Sciatic nerve (tissue), 2 donors: ENCODE data around the gene XXYLT1. TPM values are rescaled to one million over a fixed set of nuclear protein-coding genes. Genes with fewer than 3 reads are reported as not detected.
"Not testable (repeated sequence)": the region's sequence is repeated elsewhere in the genome, so short reads cannot be mapped to it uniquely, and the experiment has no call there.

Source experiments
- ATAC-seq: fragments of 200-7000 bp; cut with Tn5 transposase; one replicate; pipeline ENCODE4 v1.9.1; 2020; ENCODE audit warnings: mild to moderate bottlenecking, moderate library complexity
- DNase-seq: peaks from one replicate; pipeline ENCODE4 v3.0.0-alpha.2; 2020; ENCODE audit warnings: low spot score
- intact Hi-C: fragments of 100-400 bp; cut with DNase I; formaldehyde crosslinking; loops from one replicate; pipeline ENCODE4 v1.14.2; 2022
- total RNA-seq: library from RNA; stranded (reverse); fragmentation: NEBNext Ultra II Directional; extraction: Animal tissue kit (Norgen Biotek cat#: 25700); gene quantifications from one replicate; pipeline ENCODE4 v1.2.1, GENCODE V29; 2021
- donor health status: DM: no; HTN: no; CAD: no.
- donor health status: DM: no; HTN: no; CAD: no.

Gene XXYLT1
- total RNA-seq, 1 donor from 2014 or later, result 11.0 TPM

DNA sequence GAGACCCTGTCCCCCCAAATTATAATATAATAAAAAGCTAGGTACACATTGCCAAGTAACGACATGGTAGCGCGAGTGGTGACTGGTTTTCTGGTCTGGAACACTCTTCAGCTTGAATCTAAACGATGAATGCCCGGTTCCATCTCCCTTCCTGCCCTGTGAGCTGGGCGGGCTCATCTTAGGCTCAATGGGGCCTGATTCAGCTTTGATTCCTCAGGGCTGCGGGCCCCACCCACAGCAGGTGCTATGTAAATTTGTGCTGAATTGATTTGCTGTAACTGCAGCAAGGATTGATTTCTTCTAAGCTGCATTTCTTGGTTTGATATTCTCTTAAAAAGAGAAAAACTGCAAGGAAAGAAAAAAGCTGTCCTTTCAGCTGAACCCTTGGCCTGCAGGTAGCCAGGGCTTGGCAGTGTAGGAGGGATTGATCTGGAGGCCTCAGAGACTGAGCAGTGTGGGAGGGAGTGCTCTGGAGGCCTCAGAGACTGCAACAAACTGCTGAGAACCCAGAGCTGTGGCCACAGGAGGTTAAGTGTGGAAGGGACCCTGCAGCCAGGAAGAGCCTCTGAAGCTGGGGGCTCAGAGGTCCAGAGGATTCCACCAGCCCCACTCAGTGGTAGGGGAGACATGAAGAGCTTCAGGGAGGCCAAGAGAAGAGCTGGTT, 231.6 kb downstream of the XXYLT1 start:
- no peak for ATAC-seq
- DNase-seq, result peak; percentile 19
- intact Hi-C loops, result no loop called here

DNA sequence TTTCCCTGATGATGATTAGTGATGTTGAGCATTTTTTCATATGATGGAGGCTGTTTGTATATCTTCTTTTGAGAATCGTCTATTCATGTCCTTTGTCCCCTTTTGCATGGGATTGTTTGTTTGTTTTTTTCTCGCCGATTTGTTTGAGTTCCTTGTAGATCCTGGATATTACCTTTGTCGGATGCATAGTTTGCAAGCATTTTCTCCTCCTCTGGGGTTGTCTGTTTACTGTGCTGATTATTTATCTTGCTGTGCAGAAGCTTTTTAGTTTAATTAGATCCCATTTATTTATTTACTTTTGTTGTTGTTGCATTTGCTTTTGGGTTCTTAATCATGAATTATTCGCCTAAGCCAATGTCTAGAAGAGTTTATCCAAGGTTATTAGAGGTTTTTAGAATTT, 232.8 kb downstream of the XXYLT1 start:
- DNase-seq, result no peak
- intact Hi-C loops, result no loop called here
- no peak for ATAC-seq

DNA sequence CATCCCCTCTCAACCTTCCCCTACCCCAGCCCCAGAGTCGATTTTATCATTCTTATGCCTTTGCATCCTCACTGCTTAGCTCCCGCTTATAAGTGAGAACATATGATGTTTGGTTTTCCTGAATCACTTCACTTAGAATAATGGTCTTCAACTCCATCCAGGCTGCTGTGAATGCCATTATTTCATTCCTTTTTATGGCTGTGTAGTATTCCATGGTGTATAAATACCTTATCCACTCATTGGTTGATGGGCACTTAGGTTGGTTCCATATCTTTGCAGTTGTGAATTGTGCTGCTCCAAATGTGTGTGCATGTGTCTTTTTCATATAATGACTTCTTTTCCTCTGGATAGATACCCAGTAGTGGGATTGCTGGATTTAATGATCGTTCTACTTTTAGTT, 233.4 kb downstream of the XXYLT1 start:
- ATAC-seq, DNase-seq: not testable (repeated sequence)
- intact Hi-C loops, result loop anchor here (2.0 kb wide), 1 partner anchor 57 kb away; no protein-coding TSS in a partner anchor

DNA sequence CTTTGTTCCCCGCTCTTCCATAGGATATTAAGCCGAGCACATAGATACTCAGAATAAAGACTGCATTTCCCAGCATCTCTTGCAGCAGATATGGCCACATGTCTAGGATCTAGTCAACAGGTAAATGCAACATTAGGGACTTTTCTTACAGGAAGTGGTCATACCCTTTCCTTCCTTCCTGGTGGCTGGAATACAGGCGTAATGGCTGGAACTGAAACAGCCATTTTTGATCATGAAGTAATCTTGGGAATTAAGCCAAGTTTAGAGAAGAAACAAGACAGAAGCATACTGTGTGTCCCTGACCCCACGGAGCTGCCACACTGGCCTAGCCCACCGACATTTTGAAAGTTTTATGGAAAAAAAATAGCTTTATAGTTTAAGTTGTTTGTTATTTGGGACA, 234.0 kb downstream of the XXYLT1 start:
- ATAC-seq, result no peak
- intact Hi-C loops, result loop anchor here (2.0 kb wide), 1 partner anchor 56 kb away; no protein-coding TSS in a partner anchor
- no peak for DNase-seq

DNA sequence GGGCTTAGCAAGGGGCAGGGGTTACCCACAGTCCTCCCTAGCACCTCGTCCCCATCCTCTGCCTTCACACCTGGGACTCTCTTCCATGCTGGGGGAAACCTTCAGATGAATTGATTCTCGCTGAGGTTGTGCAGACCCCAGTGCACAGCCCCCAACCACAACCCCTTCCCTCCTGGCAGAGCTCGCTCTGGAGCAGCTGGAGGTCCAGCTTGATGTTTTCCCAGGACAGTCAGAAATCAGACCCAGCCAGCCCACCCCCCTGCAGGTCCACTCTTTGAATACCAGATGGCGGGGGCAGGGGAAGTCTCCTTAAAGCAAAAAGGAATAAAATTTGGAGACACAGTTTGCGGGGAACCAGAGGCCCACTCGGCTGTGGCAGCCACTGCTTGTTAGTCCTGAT, 234.4 kb downstream of the XXYLT1 start:
- peak; percentile 42 for DNase-seq
- no peak for ATAC-seq
- intact Hi-C loops, result loop anchor here (2.0 kb wide), 1 partner anchor 56 kb away; no protein-coding TSS in a partner anchor

DNA sequence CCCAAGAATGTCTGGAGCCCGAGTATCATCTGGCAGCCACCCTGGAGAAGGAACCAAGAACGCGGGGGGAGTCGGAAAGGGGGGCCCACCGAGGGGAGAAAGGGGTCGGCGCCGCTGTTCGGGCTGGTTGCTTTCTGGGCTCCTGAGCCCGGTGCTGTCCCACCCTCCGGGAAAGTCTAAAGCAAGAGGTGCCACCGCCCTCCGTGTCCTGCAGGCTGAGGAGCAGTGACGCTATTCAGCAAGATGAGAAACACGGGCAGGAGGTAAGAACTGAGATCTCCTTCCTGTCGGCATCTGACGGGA, 234.8 kb downstream of the XXYLT1 start:
- intact Hi-C loops, result loop anchor here (2.0 kb wide), 1 partner anchor 55 kb away; no protein-coding TSS in a partner anchor
- no peak for DNase-seq
- no peak for ATAC-seq

DNA sequence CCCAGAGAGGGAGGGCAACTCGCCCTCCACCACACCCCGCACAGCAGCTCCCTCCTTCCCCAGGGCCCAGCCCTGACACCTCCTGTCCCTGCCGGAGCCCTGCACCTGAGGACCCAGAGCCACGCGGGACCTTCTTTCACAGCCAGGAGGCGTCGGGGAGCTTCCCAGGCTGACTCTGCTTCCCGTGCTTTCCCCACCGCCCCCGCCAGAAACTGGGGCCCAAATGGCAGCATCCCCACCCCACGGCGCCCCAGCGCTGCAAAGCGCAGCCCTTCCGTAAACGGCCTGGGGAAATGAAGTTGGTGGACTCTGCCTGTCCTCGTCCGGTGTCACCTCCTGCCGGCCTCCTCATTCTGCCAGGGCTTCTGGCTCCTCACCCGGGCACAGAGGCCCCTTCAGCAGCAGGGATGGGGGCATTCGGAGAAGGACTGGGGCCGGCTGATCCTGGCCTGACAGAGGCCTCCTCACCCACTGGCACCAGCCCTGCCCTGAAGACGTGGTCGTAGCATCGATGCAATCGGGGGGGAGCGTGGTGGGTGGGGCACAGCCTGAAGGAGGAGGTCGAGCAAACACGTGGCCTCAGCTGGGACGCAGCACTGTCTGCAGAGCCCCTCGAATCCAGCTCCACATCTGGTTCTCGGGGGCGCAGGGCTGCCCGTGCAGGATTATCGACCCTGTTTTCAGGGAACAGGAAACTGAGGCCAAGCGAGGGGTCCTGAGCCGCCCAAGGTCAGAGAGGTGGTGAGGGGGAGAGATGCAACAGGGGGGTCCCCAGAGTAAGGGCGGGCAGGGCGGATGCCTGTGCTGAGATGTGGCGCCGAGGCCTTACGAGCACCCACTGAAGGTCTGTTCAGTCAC, 235.4 kb downstream of the XXYLT1 start:
- DNase-seq, result peak; percentile 52
- ATAC-seq, result peak; percentile 31
- intact Hi-C loops, result loop anchor here (2.0 kb wide), 1 partner anchor 55 kb away; no protein-coding TSS in a partner anchor

DNA sequence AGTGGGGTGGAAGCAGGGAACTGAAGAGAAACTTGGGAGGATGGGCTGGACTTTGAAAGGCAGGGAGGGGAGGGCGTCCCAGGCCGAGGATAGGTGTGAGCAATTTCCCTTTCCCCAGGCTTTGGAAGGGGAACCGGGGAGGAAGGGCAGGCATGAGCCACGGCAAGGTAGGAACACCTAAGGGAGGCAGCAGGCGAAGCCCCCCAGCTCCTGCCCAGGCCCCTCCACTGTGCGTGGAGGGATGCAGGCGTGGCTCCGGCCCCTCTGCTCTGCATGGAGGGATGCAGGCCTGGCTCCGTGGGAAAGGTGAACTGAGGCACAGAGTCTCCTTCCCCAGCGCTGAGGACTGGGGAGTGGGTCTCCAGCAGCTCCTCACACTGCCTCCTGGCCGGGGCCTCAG, 236.4 kb downstream of the XXYLT1 start:
- peak; percentile 16 for ATAC-seq
- intact Hi-C loops, result no loop called here
- DNase-seq, result no peak

DNA sequence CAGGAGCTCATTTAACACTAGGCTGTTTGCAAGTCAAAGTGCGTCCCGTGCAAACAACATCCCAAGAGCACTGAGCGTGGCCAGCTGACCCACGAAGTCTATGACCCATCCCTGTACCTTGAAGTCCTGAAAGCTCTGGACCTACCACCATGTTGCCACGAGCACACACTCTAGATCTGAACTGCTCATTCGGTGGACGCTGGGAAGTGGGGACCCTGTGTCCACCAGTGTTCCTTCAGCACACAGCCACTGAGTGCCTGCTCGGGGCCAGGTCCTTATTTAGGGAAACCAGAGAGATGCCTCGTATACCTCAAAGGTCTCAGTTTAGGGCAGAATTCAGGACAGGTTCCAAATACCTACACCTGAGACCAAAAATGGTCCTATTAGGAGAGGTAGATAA, 236.9 kb downstream of the XXYLT1 start:
- intact Hi-C loops, result no loop called here
- DNase-seq (no peak), ATAC-seq (no peak)

DNA sequence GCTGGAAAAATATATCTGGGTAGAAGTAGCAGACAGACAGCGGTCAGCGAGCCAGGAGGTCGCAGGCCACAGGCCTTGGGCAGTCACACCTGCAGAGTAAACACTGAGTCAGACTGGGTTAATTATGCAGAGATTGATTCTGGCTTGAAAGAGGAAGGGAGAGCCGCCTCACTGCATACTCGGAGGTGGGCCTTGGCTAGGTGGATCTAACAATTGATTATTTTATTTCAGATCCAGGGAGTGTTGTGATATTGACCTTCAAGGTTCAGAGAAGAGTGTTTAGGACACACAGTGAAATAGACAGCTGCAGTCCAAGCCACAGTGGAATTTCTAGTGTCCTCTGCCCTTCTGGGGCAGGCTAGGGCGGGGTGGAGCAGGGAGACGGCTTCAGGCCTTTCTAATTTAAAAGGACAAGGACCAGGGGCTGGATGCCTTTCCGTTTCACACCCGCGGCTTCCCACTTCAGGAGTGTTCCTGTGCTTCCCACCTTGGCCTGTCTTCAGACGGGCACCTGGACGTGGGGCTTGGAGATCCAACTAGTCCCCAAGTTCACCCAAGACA, 237.3 kb downstream of the XXYLT1 start:
- ATAC-seq, result no peak
- intact Hi-C loops, result no loop called here
- DNase-seq, result peak; percentile 34

DNA sequence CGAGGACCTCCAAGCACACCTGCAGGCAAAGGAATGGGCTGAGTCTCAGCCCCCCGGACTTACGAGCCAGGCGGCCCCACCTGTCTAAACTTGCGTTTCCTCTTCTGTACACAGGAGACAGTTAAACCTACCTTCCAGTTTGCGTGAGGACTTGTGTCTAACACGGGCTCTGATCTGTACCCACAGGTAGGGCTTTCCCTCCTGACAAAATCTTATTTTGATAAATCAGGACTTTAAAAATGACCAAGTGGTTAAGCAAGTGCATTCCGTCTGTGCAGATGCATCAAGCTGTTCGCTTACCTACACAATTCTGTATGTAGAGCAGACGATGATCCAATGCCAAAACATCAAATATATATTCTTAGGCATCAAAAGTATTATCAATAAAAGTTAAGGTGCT, 238.0 kb downstream of the XXYLT1 start:
- DNase-seq (no peak), ATAC-seq (no peak)

DNA sequence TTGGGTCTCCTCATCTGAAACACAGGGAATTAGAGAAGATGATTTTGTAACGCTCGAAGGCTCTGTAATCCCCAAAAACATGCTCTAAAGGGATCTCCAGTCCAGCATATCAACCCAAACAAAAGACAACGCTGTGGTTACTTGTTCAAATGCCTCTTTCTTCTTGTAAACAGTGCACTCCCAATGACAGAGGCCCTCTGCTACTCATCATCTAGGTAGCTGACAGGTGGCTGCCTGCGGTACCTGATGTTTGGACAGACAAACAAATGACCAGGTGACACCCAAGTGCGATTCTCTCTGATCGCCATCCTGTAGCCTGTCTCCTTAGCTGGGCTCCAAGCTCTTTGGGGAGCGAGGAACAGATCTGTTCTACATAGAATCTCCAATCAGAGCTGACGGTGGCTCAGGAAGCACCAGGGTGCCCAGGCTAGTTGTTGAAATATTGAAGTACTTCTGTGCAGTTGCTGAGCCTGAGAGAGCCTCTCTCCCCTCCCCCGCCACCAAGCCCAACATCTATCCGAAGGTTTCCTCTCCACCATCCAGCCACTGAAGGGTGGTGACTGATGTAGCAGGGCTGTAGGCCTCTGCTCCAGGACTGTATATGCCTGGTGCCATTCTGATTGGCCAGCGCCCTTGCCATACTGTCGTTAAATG, 238.7 kb downstream of the XXYLT1 start:
- no peak for ATAC-seq
- intact Hi-C loops, result no loop called here
- DNase-seq, result no peak

More for the DNA sequence above, 238.0 kb downstream of the XXYLT1 start:
- intact Hi-C loops, result no loop called here

DNA sequence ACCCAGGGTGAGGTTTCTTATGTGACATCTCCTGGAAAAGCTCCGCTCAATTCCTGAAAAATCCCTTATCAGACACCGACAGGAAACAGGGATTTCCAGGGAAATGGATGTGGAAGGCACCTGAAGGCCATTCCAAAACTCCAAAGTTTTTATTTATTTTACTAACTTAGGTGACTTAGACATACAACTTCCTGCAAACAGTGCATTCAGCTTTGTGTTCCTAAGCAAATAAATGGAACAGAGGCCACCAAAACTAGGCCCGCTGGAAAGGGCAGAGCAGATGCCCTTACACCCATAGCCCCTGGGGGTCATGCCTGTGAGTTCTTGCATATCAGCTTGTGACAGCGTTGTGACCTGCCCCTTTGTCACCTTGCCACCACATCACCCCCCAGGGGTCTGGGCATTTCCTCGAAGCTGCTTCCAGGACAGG, 239.4 kb downstream of the XXYLT1 start:
- ATAC-seq, result no peak
- DNase-seq, result peak; percentile 53
- intact Hi-C loops, result no loop called here

DNA sequence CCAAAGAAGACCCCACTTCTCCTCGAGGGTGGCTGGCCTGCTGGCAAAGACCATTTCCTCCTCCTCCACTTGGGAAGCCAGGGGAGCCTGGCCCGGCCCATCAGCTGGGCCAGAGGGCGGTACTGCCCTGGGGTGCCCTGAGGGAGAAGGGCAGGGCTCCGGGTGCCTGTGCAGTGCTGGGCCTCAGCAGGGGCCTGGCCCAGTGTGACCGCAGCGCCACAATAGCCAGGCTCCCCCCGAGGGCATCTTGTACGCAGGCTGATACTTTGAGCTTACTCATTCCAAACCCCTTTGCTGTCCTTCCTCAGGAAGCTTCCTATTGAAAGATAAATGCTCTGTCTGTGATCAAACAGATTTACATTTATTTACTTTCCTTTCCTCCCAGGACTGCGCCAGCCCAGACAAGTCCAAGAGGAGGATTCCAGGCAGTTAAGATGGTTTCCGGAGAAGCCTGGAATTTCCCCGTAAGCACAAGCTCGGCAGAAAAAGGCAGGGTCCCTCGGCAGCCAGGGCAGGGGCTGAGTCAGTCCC, 240.1 kb downstream of the XXYLT1 start:
- intact Hi-C loops, result no loop called here
- ATAC-seq, result no peak
- peak; percentile 42 for DNase-seq

DNA sequence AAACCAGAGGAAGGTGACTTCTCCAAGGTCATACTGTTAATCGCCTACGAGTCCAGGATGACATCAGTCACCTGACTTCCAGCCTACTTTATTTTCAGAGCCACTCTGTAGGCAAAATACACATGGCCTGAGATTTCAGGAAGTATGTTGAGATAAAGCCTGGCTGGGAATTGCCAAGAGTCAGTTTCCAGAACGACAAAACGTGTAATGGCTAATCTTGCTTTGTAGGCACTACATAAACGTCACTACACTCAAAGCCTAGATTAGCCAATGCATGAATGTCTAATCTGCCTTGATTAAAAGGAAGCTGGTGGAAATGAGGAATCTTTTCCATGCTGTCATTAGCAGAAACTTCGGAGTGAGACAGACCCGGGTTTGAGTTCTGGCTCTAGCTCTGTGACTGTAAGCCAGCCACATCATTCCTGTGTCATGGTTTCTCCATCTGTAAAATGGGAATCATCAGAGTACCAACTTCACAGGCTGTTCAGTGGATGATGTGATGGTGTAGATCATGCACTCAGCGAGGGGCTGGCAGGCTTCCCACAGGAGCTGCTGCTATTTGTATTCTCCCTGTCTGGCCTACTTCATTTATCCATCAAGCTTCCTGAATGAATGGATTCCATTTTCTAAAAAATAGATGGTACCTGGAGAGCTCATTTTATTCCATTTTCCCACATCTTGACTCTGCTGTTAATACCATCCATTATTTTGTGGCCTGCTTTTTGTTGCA, 241.9 kb downstream of the XXYLT1 start:
- DNase-seq, result no peak
- intact Hi-C loops, result no loop called here

DNA sequence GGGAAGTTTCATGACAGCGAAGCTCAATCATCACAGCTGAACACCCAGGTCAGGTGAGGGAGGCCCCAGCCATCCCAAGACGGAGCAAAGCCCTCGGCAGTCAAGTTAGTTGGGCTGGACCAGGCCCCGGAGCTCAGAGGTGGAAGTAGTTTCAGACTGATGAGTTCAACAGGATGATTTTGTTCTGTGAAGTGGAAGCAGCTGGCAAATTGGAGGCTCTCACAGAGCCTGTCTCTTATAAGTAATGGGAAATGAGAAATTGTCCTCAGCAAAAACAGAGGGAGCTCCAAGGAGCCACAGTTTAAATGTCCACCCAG, 245.1 kb downstream of the XXYLT1 start:
- intact Hi-C loops, result no loop called here
- ATAC-seq (no peak), DNase-seq (no peak)

More for the DNA sequence above, 241.9 kb downstream of the XXYLT1 start:
- ATAC-seq, result no peak

DNA sequence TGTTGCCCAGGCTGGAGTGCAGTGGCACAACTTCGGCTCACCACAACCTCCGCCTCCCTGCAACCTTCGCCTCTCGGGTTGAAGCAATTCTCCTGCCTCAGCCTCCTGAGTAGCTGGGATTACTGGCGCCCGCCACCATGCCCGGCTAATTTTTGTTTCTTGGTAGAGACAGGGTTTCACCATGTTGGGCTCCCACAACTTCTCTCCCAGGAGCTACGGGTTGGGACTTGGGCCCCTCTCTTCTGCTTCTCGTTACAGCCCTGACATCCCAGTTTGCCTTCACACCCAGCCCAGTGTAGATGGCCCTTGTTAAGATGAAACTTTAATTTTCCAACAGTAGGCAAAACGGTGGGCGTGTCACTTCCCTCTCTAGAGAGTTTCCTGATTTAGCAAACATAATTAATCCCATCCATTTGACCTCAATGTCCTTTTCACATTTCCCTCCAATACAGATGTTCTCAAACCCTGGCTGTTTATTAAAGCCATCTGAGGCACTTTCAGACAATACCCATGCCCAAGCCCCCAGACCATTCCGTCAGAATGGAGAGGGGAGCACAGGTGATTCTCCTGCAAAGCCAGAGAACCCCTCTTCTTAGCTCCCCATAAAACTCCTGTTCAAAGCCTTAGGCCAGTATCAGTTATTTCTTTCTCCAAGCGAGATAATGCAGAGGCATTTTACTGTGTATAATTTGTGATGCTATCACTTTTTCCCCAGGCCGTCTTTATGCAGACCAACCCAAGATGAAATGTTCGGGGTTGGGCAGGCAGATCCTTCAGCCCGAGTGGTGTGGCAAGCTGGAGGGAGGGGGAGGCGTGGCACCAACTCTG, 245.7 kb downstream of the XXYLT1 start:
- intact Hi-C loops, result no loop called here
- peak; percentile 36 for DNase-seq
- no peak for ATAC-seq

DNA sequence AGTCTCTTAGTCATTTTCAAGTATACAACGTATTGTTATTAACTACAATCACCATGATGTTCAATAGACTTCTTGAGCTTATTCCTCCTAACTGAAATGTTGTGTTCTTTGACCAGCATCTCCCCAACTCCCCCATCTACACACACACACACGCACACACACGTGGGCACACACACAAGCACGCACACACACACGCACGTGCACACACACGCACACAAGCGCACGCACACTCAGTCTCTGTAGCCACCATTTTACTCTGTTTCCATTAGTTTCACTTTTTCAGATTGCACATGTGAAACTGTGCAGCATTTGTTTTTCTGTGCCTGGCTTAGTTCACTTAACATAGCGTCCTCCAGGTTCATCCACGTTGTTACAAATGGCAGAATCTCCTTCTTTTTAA, 247.0 kb downstream of the XXYLT1 start:
- no peak for ATAC-seq
- intact Hi-C loops, result loop anchor here (5.0 kb wide), 1 partner anchor 983 kb away; no protein-coding TSS in a partner anchor
- DNase-seq, result peak; percentile 7
